Activated naive CD4-positive, alpha-beta T cell treated with anti-CD3 and anti-CD28 coated beads, Interleukin-2, amount 50 U/mL, for 72 hours (primary cell): ENCODE measurements around the gene PTGER1. TPM values are rescaled to one million over a fixed set of nuclear protein-coding genes. Genes with fewer than 3 reads are reported as not detected.
A peak's percentile ranks its signal among the peaks of the same experiment; 100 is the strongest.

Source experiments
- ATAC-seq, 2 donors: fragments of 150-1000 bp; cut with Tn5 transposase; 2 replicates each; pipeline ENCODE4 v1.10.0; 2021; ENCODE audit warnings: mild to moderate bottlenecking in 2 of 2, moderate library complexity in 2 of 2
- DNase-seq, 2 donors: peaks; one replicate each; pipeline ENCODE4 v3.0.0; 2021 to 2022; ENCODE audit warnings: low spot score in 2 of 2
- H3K27ac Mint-ChIP-seq, 2 donors: one replicate each; pipeline ENCODE4 v1.8.0; 2022; ENCODE audit warnings: mild to moderate bottlenecking in 2 of 2, mixed read lengths in 2 of 2
- H3K36me3 Mint-ChIP-seq, 2 donors: one replicate each; pipeline ENCODE4 v1.8.0; 2022; ENCODE audit warnings: mixed read lengths in 2 of 2
- H3K9me3 Mint-ChIP-seq, 2 donors: one replicate each; pipeline ENCODE4 v1.8.0; 2022; ENCODE audit warnings: mixed read lengths in 2 of 2
- total RNA-seq, 2 donors: library from RNA; stranded (reverse); gene quantifications; one replicate each; pipeline ENCODE4 v1.2.3, GENCODE V29; 2022

PTGER1 gene, protein sequence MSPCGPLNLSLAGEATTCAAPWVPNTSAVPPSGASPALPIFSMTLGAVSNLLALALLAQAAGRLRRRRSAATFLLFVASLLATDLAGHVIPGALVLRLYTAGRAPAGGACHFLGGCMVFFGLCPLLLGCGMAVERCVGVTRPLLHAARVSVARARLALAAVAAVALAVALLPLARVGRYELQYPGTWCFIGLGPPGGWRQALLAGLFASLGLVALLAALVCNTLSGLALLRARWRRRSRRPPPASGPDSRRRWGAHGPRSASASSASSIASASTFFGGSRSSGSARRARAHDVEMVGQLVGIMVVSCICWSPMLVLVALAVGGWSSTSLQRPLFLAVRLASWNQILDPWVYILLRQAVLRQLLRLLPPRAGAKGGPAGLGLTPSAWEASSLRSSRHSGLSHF
- total RNA-seq = under 1 TPM; 0.20 to 0.97 TPM

DNA sequence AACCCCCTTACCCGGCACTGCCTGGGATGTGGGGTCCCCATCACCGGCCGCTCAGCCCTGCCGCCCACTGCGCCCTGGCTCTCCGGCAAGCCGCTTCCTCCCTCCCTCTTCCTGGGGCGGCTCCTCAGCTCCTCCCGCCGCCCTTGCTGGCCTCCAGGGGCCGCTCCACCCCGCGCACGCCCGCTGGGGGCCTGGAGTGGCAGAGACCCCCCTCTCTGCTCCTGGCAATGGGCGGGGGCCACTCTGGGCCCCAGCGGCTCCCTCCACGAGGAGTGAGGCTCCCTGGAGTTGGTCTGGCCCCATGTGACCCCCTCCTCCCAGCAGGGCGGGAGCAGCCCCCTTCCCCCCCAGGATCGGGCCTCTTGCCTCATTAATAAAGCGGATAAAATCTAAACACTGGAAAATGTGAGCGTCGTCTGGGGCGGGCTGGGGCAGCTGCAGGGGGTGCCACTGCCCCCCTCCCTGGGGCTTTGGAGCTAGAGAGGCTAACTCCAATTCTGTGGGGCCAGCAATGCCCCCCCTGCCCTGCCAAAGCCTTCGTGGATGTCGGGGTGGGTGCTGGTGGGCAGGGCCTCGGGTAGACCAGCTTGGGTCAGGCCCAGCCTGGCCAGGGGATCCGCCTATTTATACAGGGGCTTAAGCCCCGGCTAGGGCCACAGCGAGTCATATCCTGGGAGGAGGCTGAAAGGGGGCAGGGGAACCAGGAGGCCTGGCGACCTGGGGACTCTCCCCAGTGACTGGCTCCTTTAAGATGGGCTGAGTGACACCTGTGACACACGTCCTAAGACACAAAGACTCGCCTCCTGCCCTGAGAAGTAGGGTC, at the start of gene PTGER1:
Gene PTGER1, minus strand, starts transcription at position 104 of the 823 bp plus-strand sequence. CDS start 1,034 bp downstream, outside the sequence.
- Mint-ChIP-seq H3K9me3 (no peaks in the 10 kb centered on the region), H3K27ac (no peak within 1 kb of the TSS), H3K36me3 (no peaks in the 10 kb centered on the region)
- ATAC-seq (peak; percentile 65 to 92), DNase-seq (peak in 1 of 2 donors; percentile 74)

DNA sequence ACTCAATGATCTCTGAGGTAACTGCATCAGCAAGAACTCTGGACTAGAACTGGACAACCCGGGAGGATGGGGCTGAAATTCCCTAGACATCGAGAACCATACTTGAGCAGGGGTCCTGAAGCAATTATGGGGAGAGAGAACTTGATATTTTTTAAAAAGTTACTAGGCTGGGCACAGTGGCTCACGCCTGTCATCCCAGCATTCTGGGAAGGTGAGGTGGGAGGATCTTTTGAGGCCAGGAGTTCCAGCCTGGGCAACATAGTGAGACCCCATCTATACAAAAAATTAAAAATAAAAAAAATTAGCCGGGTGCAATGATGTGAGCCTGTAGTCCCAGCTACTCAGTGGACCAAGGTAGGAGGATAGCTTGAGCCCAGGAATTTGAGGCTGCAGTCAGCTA, 45.4 kb upstream of the PTGER1 start:
- ATAC-seq (no peak), DNase-seq (no peak)
- peaks cover 25 to 31% of the 10 kb centered on the region in 2 donors for H3K36me3 Mint-ChIP-seq
- peak overlapping the region; percentile 95 to 98 for H3K27ac Mint-ChIP-seq
- no peaks in the 10 kb centered on the region for H3K9me3 Mint-ChIP-seq

DNA sequence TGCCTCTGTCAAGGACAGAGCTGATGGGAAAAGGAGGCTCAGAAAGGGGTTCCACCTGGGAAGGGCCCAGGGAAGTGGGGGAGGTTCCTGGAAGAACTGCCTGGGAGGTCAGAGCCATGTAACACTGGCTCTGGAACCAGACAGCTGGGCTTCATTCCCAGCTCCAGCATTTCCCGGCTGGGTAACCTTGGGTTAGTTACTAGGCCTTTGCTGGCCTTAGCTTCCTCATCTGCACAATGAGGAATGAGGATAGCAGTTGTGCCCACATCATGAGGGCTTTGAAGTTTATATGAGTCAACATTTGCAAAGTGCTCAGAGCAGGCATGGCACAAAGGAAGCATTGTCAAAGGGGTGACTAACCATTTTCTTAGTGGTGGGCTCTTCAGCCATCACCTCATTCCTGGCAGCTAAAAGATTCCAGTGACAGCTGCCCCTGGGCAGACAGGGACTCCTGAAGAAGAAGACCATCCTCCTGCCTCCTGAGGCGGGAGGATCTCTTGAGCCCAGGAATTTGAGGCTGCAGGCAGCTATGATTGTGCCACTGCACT, 44.8 kb upstream of the PTGER1 start:
- Mint-ChIP-seq H3K9me3 (no peaks in the 10 kb centered on the region), H3K36me3 (peaks cover 31 to 37% of the 10 kb centered on the region in 2 donors), H3K27ac (peak overlapping the region; percentile 95 to 98)
- DNase-seq (no peak), ATAC-seq (peak in 1 of 2 donors; percentile 28)

DNA sequence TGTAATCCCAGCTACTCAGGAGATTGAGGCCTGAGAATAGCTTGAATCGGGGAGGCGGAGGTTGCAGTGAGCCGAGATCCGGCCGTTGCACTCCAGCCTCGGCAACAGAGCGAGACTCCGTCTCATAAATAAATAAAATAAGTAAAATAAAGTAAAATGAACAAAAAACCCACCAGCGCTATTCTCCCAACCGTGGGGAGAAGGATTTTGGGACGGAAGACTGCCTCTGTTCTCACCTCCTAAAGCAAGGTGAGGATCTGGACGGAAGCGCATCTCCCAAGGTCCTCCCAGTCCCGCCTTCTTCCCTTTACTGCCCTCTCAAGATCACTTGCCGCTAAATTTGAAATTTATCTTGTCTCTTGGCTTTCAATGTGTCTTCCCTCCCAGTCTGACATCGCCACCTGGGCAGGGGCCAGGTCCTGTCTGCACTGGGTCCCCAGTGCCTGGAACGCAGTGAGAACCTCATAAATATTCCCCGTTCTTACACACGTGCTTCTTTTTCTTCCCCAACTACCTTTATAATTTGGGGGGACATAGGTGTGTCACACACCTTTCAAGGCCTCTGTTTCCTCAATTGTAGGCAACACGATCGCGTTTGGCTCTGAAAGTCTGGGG, 44.2 kb upstream of the PTGER1 start:
- peak overlapping the region; percentile 95 to 98 for H3K27ac Mint-ChIP-seq
- no peaks in the 10 kb centered on the region for H3K9me3 Mint-ChIP-seq
- ATAC-seq (no peak), DNase-seq (no peak)
- peaks cover 37 to 43% of the 10 kb centered on the region in 2 donors for H3K36me3 Mint-ChIP-seq

DNA sequence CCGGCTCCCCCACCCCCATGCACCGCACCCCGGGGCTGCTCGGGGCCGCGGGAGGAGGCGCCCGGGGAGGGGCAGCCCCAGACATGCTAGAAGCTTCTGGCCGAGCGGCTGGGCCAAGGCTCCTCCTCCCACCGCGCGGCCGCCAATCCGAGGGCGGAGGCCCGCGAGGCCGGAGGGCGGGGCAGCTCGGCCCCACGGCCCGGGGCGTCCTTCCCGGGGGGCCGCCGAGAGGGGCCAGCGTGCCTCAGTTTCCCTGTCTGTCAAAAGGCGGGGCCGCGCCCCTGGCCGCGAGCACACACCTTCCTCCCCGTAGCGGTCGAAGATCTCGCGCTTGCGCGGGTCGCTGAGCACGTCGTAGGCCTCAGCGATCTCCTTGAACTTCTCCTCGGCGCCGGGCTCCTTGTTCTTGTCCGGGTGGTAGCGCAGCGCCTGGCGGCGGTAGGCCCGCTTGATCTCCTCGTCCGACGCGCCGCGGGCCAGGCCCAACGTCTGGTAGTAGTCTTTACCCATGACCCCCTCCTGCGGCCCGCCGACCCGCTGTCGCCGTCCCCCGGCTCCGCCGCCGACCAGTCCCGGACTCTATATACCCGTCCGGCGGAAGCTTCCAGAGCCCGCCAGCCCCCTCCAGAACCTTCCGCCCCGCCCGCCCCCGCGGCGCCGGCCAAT, 42.8 kb upstream of the PTGER1 start, which contains the start of gene DNAJB1:
Gene DNAJB1, minus strand, starts transcription at position 558 of the 666 bp plus-strand sequence. Its CDS starts 48 bp downstream, at position 510.
- Mint-ChIP-seq H3K9me3 (no peaks in the 10 kb centered on the region), H3K27ac (peak within 1 kb of the TSS; percentile 95 to 99), H3K36me3 (peaks cover 37 to 43% of the 10 kb centered on the region in 2 donors)
- DNase-seq = peak; percentile 74 to 88
- ATAC-seq = peak; percentile 64 to 74

DNA sequence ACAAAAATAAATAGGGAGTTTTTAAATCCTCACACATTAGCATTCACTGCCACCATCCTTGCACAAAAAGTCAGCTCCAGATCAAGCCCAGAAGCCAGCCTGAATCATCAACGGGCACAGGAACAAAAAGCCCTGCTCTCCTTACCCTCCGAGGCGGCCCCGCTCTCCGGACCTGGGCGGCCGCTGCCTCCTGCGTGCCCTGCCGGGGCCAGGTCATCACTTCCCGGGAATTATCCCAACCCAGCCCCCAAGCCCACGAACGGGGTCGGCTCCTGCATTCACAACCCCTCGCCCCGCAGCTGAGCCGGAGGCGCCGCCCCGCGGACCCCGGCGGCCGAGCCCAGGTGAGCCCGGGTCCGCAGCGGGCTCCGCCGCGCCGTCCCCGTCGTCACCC, 42.3 kb upstream of the PTGER1 start:
- DNase-seq (no peak), ATAC-seq (no peak)
- H3K27ac Mint-ChIP-seq = peak overlapping the region; percentile 95 to 99
- no peaks in the 10 kb centered on the region for H3K9me3 Mint-ChIP-seq
- peaks cover 37 to 43% of the 10 kb centered on the region in 2 donors for H3K36me3 Mint-ChIP-seq

DNA sequence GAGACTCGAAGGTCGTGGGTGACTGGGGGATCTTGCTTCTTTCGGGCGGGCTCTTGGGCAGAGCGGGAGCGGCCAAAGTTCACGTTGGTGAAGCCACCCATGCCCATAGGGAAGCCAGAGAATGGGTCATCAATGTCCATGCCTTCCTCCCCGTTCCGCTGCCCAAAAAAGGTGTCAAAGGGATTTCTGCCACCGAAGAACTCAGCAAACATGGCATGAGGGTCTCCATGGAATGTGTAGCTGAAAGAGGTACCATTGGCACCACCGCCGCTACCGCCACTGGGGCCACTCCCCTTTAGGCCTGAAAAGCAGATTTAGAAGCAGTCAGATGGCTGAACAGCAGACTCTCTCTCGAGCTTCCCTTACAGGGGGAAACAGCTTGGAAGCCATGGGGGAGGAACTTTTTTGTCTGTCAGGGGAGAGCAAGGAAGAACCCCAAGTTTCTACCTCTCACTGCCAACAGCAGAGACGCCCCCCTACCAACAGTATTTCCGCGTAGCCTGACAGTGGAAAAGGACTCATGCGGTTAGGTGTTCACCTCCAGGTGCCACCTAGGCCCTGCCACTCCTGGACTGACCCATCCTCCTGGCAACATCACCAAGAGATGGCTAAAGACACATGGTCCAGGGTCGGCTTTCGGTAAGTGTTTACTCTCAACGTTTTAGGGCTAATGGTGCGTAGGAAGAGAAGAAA, 41.7 kb upstream of the PTGER1 start:
- peaks cover 37 to 43% of the 10 kb centered on the region in 2 donors for H3K36me3 Mint-ChIP-seq
- DNase-seq = no peak
- no peak for ATAC-seq
- peak overlapping the region; percentile 95 to 99 for H3K27ac Mint-ChIP-seq
- H3K9me3 Mint-ChIP-seq = no peaks in the 10 kb centered on the region

DNA sequence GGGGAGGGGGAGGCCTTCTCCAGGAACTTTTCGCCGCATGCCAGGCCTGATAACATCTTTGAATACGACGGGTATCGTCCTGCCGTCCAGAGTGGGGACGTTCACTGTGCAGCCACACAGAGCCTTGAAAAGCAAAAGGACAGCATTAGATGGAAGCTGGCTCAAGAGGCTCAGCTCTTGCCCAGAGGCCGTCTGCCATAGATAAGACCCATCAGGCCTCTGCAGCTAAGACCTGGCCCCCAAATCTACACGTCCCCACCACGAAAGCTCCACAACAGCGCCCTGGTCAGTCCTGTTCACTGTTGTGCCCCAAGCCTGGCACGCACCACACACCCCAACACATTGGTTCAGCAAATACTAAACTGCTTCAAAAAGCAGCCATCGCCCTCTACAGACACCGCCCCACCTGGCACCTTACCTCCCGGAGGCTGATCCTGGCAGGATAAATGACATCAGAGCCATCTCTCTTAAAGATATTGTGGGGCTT, 40.9 kb upstream of the PTGER1 start:
- Mint-ChIP-seq H3K36me3 (peaks cover 37 to 43% of the 10 kb centered on the region in 2 donors), H3K27ac (peak overlapping the region; percentile 95 to 99), H3K9me3 (no peaks in the 10 kb centered on the region)
- no peak for DNase-seq
- ATAC-seq = no peak

DNA sequence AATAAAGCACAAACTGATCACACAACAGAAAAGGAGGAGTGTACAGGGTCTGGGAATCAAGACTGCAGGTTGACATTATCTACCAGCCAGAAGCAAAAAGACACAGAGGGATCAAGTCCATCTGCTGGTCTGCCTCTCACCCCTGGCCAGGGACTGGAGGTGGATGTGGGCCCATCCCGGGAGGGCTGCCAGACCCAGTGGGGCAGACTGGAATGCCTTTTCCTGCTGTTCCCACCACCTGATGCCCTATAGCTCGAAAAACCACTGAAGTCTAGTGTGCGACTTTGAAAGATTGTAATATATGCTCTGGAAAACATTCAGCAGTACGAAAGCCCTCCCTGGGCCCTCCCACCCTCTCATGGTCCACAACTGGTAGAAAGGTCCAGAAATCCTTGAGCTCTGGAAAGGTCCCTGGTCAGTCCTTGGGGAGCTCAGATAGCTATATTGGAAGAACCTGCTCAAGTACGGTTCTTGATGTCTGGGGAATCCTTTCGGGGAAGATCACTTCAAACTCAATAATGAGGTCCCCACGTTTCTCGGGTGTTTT, 40.4 kb upstream of the PTGER1 start:
- DNase-seq = no peak
- Mint-ChIP-seq H3K27ac (peak overlapping the region; percentile 75 to 99), H3K9me3 (no peaks in the 10 kb centered on the region), H3K36me3 (peaks cover 37 to 43% of the 10 kb centered on the region in 2 donors)
- no peak for ATAC-seq

DNA sequence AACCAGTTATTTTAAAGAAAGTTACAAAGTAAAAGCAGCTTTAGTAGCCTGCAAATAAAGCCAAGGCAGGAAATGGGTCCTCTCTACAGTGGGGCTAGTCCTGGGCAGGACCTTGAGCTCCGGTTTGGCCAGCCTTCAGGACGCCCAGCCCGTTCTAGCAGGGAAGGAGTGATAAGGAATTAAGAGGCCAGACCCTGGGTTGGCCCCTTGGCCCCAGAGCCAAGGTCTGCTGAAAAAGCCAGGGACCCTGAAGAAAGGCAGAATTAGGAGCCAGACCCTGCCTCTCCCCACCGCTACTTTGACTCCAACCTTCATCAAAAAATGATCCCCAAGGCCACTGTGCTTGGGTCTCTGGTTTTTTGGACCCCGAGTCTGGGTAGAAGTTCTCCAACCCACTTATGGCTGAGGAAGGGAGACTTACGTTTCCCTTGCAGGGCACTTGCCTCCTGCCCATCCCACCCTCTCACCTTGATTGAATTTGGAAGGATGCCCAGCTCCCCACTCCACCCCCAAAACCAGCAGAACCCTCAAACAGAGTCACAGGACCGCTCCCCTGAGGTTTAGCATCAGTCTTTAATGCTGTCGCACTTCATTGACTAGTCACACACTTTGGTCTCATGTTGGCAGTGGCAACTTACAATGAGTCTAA, 39.2 kb upstream of the PTGER1 start:
- peaks cover 31 to 36% of the 10 kb centered on the region in 2 donors for H3K36me3 Mint-ChIP-seq
- ATAC-seq (no peak), DNase-seq (no peak)
- H3K27ac Mint-ChIP-seq = peak overlapping the region; percentile 75 to 89
- no peaks in the 10 kb centered on the region for H3K9me3 Mint-ChIP-seq

DNA sequence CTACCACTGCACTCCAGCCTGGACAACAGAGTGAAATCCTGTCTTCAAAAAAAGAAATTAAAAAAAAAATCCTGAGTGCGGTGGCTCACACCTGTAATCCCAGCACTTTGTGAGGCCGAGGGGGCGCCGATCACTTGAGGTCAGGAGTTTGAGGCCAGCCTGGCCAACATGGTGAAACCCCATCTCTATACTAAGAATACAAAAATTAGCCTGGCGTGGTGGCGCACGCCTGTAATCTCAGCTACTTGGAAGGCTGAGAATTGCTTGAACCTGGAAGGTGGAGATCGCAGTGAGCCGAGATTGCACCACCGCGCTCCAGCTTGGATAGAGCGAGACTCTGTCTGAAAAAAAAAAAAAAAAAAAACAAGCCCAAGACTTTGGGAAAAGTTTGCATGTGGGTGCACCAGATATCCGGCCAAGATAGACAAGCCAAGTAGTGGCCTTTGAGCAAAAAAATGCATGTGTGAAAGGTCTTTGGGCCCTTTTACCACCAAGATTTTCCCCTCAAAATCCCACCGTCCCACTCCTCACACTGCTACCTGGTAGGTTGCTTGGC, 37.3 kb upstream of the PTGER1 start:
- ATAC-seq = no peak
- H3K9me3 Mint-ChIP-seq = no peaks in the 10 kb centered on the region
- peaks cover 30 to 31% of the 10 kb centered on the region in 2 donors for H3K36me3 Mint-ChIP-seq
- peak overlapping the region in 1 of 2 donors; percentile 72 for H3K27ac Mint-ChIP-seq
- DNase-seq = no peak

DNA sequence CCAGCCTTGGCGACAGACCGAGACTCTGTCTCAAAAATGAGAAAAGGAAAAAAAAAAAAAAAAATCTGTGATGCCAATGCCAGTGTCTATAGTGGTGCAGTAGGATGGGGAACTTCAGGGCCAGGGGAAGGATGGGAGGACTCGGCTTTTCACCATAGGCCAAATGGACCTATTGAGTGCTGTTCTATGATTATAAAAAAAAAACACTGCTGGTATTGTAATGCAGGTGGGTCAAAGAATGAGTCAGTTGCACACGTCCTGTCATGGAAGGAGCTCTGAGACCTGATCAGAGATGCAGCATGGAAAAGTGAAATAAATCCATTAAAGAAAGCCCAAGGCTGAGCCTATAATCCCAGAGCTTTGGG, 36.1 kb upstream of the PTGER1 start:
- H3K27ac Mint-ChIP-seq = peak overlapping the region in 1 of 2 donors; percentile 88
- DNase-seq (no peak), ATAC-seq (no peak)
- H3K9me3 Mint-ChIP-seq = no peaks in the 10 kb centered on the region
- H3K36me3 Mint-ChIP-seq = peaks cover 18 to 19% of the 10 kb centered on the region in 2 donors

DNA sequence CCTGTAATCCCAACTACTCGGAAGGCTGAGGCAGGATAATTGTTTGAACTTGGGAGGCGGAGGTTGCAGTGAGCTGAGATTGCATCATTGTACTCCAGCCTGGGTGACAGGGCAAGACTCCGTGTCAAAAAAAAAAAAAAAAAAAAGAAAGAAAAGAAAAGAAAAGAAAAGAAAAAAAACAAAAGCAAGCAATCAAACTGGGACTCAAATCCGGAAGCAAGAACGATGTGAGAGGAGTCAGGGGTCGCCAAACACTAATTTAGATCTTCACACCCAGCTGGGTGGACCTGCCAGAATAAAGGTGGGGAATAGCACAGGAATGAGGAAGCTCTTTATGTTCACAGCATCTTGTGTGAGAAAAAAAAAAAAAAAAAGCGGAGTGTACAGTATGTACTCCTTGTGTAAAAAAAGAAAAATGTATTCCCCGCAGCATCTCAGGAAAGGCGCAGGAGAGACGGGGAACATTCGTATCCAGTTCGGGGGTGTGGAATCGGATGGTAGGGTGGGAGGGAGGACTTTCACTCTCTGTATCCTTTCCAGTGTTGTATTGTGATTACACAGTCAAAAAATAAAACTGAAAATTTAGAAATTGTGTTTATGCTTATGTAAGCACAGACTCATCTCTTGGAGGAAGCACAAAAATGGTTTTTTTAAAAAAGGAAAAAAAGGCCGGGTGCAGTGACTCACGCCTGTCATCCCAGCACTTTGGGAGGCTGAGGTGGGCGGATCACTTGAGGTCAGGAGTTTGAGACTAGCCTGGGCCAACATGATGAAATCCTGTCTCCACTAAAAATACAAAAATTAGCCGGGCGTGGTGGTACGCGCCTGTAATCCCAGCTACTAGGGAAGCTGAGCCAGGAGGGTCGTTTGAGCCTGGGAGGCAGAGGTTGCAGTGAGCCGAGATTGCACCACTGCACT, 35.4 kb upstream of the PTGER1 start:
- H3K36me3 Mint-ChIP-seq = peaks cover 12 to 13% of the 10 kb centered on the region in 2 donors
- peak overlapping the region; percentile 39 to 88 for H3K27ac Mint-ChIP-seq
- ATAC-seq (peak; percentile 8 to 13), DNase-seq (no peak)
- H3K9me3 Mint-ChIP-seq = no peaks in the 10 kb centered on the region
